Measurements from ENCODE around the gene PTPRN. TPM values are rescaled to one million over a fixed set of nuclear protein-coding genes. Genes with fewer than 3 reads are reported as not detected.

The PTPRN gene
- total RNA-seq, 4 donors from 2014 or later, result not detected

GRCh38 chr2:219298759-219299371 lies 10.3 kb downstream of the PTPRN start:
- peaks cover 36% of the 10 kb centered on the region for H3K27me3 ChIP-seq
- WGBS, result 24% methylated on average over 6 of the region's 15 CpGs
- no peaks in the 10 kb centered on the region for H3K36me3 ChIP-seq
- DNase-seq (ENCODE audit: low spot score in 2 of 2), result peak; percentile 89 to 91
- TF ChIP-seq, protein P1, sequence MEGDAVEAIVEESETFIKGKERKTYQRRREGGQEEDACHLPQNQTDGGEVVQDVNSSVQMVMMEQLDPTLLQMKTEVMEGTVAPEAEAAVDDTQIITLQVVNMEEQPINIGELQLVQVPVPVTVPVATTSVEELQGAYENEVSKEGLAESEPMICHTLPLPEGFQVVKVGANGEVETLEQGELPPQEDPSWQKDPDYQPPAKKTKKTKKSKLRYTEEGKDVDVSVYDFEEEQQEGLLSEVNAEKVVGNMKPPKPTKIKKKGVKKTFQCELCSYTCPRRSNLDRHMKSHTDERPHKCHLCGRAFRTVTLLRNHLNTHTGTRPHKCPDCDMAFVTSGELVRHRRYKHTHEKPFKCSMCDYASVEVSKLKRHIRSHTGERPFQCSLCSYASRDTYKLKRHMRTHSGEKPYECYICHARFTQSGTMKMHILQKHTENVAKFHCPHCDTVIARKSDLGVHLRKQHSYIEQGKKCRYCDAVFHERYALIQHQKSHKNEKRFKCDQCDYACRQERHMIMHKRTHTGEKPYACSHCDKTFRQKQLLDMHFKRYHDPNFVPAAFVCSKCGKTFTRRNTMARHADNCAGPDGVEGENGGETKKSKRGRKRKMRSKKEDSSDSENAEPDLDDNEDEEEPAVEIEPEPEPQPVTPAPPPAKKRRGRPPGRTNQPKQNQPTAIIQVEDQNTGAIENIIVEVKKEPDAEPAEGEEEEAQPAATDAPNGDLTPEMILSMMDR (IDR thresholded peaks at IDR 0.05), result peak; percentile 94 to 99
- no peak for TF ChIP-seq POLR2AphosphoS5 (IDR thresholded peaks at IDR 0.05)
- peaks cover 19% of the 10 kb centered on the region for H3K4me1 ChIP-seq
- no peaks in the 10 kb centered on the region for H3K9me3 ChIP-seq
- no peak overlapping the region for H3K4me3 ChIP-seq
- no peak overlapping the region for H3K27ac ChIP-seq

DNA sequence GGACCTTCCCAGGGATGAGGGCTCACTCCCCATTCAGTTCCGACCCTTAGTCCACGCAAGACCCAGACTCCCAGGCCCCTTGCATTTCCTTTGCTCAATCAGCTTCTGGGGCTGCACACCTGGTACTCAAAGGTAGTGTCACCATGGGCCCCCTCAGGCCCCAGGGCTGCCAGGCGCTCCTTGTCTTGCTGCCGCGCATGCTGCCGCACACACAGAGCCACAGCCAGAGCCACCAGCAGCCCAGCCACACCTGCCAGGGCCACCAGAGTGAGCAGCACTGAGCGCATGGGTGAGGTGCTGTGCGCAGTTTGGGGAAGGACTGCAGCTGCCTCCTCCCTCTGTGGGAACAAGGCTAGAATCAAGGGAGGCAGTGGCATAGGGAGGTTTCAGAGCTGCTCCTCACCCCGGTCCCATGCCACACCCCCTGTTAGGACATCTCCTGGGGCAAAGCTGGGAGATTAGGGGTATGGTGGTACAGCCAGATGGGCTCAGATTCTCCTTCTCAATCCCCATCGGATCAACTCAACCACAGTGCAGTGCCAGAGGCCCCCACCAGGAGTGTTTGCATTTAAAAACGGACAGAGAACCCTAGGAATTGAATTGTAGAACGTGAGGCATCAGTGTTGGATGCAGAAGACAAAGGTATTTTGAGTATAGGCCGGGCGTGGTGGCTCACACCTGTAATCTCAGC lies 11.3 kb downstream of the PTPRN start:
- TF ChIP-seq EP300 (IDR thresholded peaks at IDR 0.05), result no peak
- TF ChIP-seq, protein P1 (IDR thresholded peaks at IDR 0.05), result no peak
- TF ChIP-seq POLR2AphosphoS5 (IDR thresholded peaks at IDR 0.05), result no peak
- no peak for TF ChIP-seq POLR2A (IDR thresholded peaks at IDR 0.05)
- no peak overlapping the region for H3K27ac ChIP-seq
- peaks cover 19% of the 10 kb centered on the region for H3K4me1 ChIP-seq
- H3K9me3 ChIP-seq, result no peaks in the 10 kb centered on the region
- peaks cover 27% of the 10 kb centered on the region for H3K27me3 ChIP-seq
- WGBS, result 80% methylated on average over 11 of the region's 14 CpGs
- no peak for DNase-seq (ENCODE audit: low spot score in 2 of 2)
- H3K4me3 ChIP-seq, result no peak overlapping the region
- no peaks in the 10 kb centered on the region for H3K36me3 ChIP-seq

- TF ChIP-seq POLR2AphosphoS5 (IDR thresholded peaks at IDR 0.05) (no peak), POLR2A (IDR thresholded peaks at IDR 0.05) (no peak), EP300 (IDR thresholded peaks at IDR 0.05) (no peak)
- TF ChIP-seq, protein P1 (IDR thresholded peaks at IDR 0.05), result no peak
- H3K9me3 ChIP-seq, result no peaks in the 10 kb centered on the region
- H3K27ac ChIP-seq, result no peak overlapping the region
- no peak overlapping the region for H3K4me3 ChIP-seq
- 94% methylated on average over 12 of the region's 25 CpGs for WGBS
- no peak for DNase-seq (ENCODE audit: low spot score in 2 of 2)
- H3K27me3 ChIP-seq, result peaks cover 16% of the 10 kb centered on the region
- H3K4me1 ChIP-seq, result peaks cover 19% of the 10 kb centered on the region
- no peaks in the 10 kb centered on the region for H3K36me3 ChIP-seq
Measured at GRCh38 chr2:219296631-219297391, 12.4 kb downstream of the PTPRN start.

GRCh38 chr2:219296142-219296541 lies 13.1 kb downstream of the PTPRN start:
- no peaks in the 10 kb centered on the region for H3K9me3 ChIP-seq
- no peak overlapping the region for H3K27ac ChIP-seq
- peaks cover 19% of the 10 kb centered on the region for H3K4me1 ChIP-seq
- H3K27me3 ChIP-seq, result peaks cover 10% of the 10 kb centered on the region
- no peak overlapping the region for H3K4me3 ChIP-seq
- H3K36me3 ChIP-seq, result no peaks in the 10 kb centered on the region
- TF ChIP-seq POLR2A (IDR thresholded peaks at IDR 0.05), result no peak
- no peak for TF ChIP-seq EP300 (IDR thresholded peaks at IDR 0.05)
- TF ChIP-seq, protein P1 (IDR thresholded peaks at IDR 0.05), result no peak
- no peak for TF ChIP-seq POLR2AphosphoS5 (IDR thresholded peaks at IDR 0.05)
- DNase-seq (ENCODE audit: low spot score in 2 of 2), result no peak
- 82% methylated on average over 14 of the region's 14 CpGs for WGBS

All from suprapubic skin (tissue), 4 donors.